Subcutaneous abdominal adipose tissue (tissue), 5 donors: Measurements from ENCODE around the gene CD99.

ENCODE experiments used
- H3K27ac ChIP-seq: one replicate; pipeline ENCODE4 v1.7.0; 2013; ENCODE audit warnings: low read depth, mild to moderate bottlenecking, inconsistent platforms, low read length, moderate library complexity
- H3K27me3 ChIP-seq, 5 donors: one replicate each; pipeline ENCODE4 v1.7.0; 2013; ENCODE audit warnings: low read length in 5 of 5, inconsistent platforms in 1 of 5; ENCODE audit not compliant: control insufficient read depth in 5 of 5, insufficient read depth in 4 of 5
- H3K36me3 ChIP-seq, 5 donors: one replicate each; pipeline ENCODE4 v1.7.0; 2013; ENCODE audit warnings: low read length in 5 of 5; ENCODE audit not compliant: control insufficient read depth in 5 of 5, insufficient read depth in 5 of 5
- H3K4me1 ChIP-seq, 5 donors: one replicate each; pipeline ENCODE4 v1.7.0; 2013; ENCODE audit warnings: low read length in 5 of 5, mild to moderate bottlenecking in 3 of 5, moderate library complexity in 1 of 5; ENCODE audit not compliant: control insufficient read depth in 5 of 5, insufficient read depth in 5 of 5
- H3K4me3 ChIP-seq, 5 donors: one replicate each; pipeline ENCODE4 v1.7.0; 2013; ENCODE audit warnings: low read length in 5 of 5, low read depth in 1 of 5
- H3K9ac ChIP-seq, 5 donors: one replicate each; pipeline ENCODE4 v1.7.0; 2013; ENCODE audit warnings: low read length in 5 of 5, mild to moderate bottlenecking in 4 of 5, moderate library complexity in 3 of 5
- H3K9me3 ChIP-seq, 5 donors: one replicate each; pipeline ENCODE4 v1.7.0; 2013; ENCODE audit warnings: low read length in 5 of 5; ENCODE audit not compliant: control insufficient read depth in 5 of 5
- donor health status: healthy.
- donor health status: healthy.
- donor health status: healthy.
- donor health status: healthy.
- donor health status: healthy.

Gene CD99

GRCh38 chrX:2708592-2709188 lies 17.6 kb downstream of the CD99 start:
- H3K36me3 ChIP-seq = peaks cover 3 to 28% (median 17%) of the 10 kb centered on the region in 5 donors
- H3K9ac ChIP-seq = no peak overlapping the region
- H3K27me3 ChIP-seq = no peaks in the 10 kb centered on the region
- H3K4me1 ChIP-seq = peaks cover 22 to 73% (median 63%) of the 10 kb centered on the region in 5 donors
- H3K27ac ChIP-seq = peak overlapping the region; percentile 69
- H3K4me3 ChIP-seq = no peak overlapping the region
- H3K9me3 ChIP-seq = no peaks in the 10 kb centered on the region

GRCh38 chrX:2709556-2709955 lies 18.5 kb downstream of the CD99 start:
- no peaks in the 10 kb centered on the region for H3K9me3 ChIP-seq
- H3K4me3 ChIP-seq = peak overlapping the region in 3 of 5 donors; percentile 22 to 50 (median 47)
- no peak overlapping the region for H3K9ac ChIP-seq
- peak overlapping the region; percentile 73 for H3K27ac ChIP-seq
- H3K36me3 ChIP-seq = peaks cover 3 to 29% (median 20%) of the 10 kb centered on the region in 5 donors
- no peaks in the 10 kb centered on the region for H3K27me3 ChIP-seq
- H3K4me1 ChIP-seq = peaks cover 17 to 65% (median 54%) of the 10 kb centered on the region in 5 donors

- Histone ChIP-seq H3K4me1 (peaks cover 15 to 59% (median 47%) of the 10 kb centered on the region in 5 donors), H3K4me3 (peak overlapping the region in 4 of 5 donors; percentile 22 to 50 (median 36)), H3K27ac (peak overlapping the region; percentile 73), H3K9ac (peak overlapping the region in 2 of 5 donors; percentile 17 to 40), H3K27me3 (no peaks in the 10 kb centered on the region), H3K9me3 (no peaks in the 10 kb centered on the region), H3K36me3 (peaks cover 3 to 36% (median 27%) of the 10 kb centered on the region in 5 donors)
Observed at GRCh38 chrX:2710041-2710840, 19.1 kb downstream of the CD99 start.

GRCh38 chrX:2711441-2711840 lies 20.3 kb downstream of the CD99 start:
- H3K4me3 ChIP-seq = no peak overlapping the region
- peaks cover 3 to 44% (median 35%) of the 10 kb centered on the region in 5 donors for H3K36me3 ChIP-seq
- H3K9ac ChIP-seq = no peak overlapping the region
- H3K27me3 ChIP-seq = no peaks in the 10 kb centered on the region
- peaks cover 13 to 50% (median 41%) of the 10 kb centered on the region in 5 donors for H3K4me1 ChIP-seq
- H3K27ac ChIP-seq = no peak overlapping the region
- no peaks in the 10 kb centered on the region for H3K9me3 ChIP-seq

GRCh38 chrX:2712428-2712827 lies 21.3 kb downstream of the CD99 start:
- H3K36me3 ChIP-seq = peaks cover 5 to 54% (median 43%) of the 10 kb centered on the region in 5 donors
- peaks cover 10 to 42% (median 36%) of the 10 kb centered on the region in 5 donors for H3K4me1 ChIP-seq
- H3K27ac ChIP-seq = no peak overlapping the region
- no peaks in the 10 kb centered on the region for H3K9me3 ChIP-seq
- no peak overlapping the region for H3K4me3 ChIP-seq
- H3K9ac ChIP-seq = no peak overlapping the region
- H3K27me3 ChIP-seq = no peaks in the 10 kb centered on the region

- H3K27me3 ChIP-seq = no peaks in the 10 kb centered on the region
- H3K9me3 ChIP-seq = no peaks in the 10 kb centered on the region
- no peak overlapping the region for H3K9ac ChIP-seq
- H3K4me3 ChIP-seq = no peak overlapping the region
- H3K36me3 ChIP-seq = peaks cover 8 to 61% (median 50%) of the 10 kb centered on the region in 5 donors
- H3K27ac ChIP-seq = no peak overlapping the region
- H3K4me1 ChIP-seq = peaks cover 9 to 35% (median 28%) of the 10 kb centered on the region in 5 donors
Observed at GRCh38 chrX:2712890-2713840, 22.1 kb downstream of the CD99 start.

- Histone ChIP-seq H3K27ac (no peak overlapping the region), H3K9me3 (no peaks in the 10 kb centered on the region), H3K36me3 (peaks cover 18 to 68% (median 56%) of the 10 kb centered on the region in 5 donors), H3K9ac (no peak overlapping the region), H3K27me3 (no peaks in the 10 kb centered on the region), H3K4me3 (no peak overlapping the region), H3K4me1 (peaks cover 3 to 21% (median 15%) of the 10 kb centered on the region in 5 donors)
Observed at GRCh38 chrX:2714551-2714950, 23.5 kb downstream of the CD99 start.

GRCh38 chrX:2715066-2715600 lies 24.0 kb downstream of the CD99 start:
- Histone ChIP-seq H3K9ac (no peak overlapping the region), H3K4me3 (no peak overlapping the region), H3K27ac (no peak overlapping the region), H3K36me3 (peaks cover 19 to 74% (median 62%) of the 10 kb centered on the region in 5 donors), H3K27me3 (no peaks in the 10 kb centered on the region), H3K4me1 (peaks cover 0 to 15% (median 10%) of the 10 kb centered on the region in 5 donors), H3K9me3 (no peaks in the 10 kb centered on the region)

- no peaks in the 10 kb centered on the region for H3K27me3 ChIP-seq
- H3K4me1 ChIP-seq = peaks cover 0 to 9% (median 2%) of the 10 kb centered on the region in 5 donors
- no peak overlapping the region for H3K27ac ChIP-seq
- H3K4me3 ChIP-seq = no peak overlapping the region
- peaks cover 23 to 87% (median 72%) of the 10 kb centered on the region in 5 donors for H3K36me3 ChIP-seq
- H3K9ac ChIP-seq = no peak overlapping the region
- H3K9me3 ChIP-seq = no peaks in the 10 kb centered on the region
Observed at GRCh38 chrX:2717312-2717711, 26.2 kb downstream of the CD99 start.
